Nephron (organoid): ENCODE data around the gene BTBD9.
"Not testable (repeated sequence)": the region's sequence is repeated elsewhere in the genome, so short reads cannot be mapped to it uniquely, and the experiment has no call there.

ENCODE experiments used
- H3K27ac Mint-ChIP-seq, 3 experiments: 2 replicates each; pipeline ENCODE4 v1.8.0; 2020; ENCODE audit warnings: mixed read lengths in 3 of 3, mild to moderate bottlenecking in 2 of 3, moderate library complexity in 1 of 3
- H3K27me3 Mint-ChIP-seq: 2 replicates; pipeline ENCODE4 v1.8.0; 2021; ENCODE audit warnings: low read depth, mild to moderate bottlenecking, moderate library complexity, mixed read lengths
- H3K36me3 Mint-ChIP-seq: 2 replicates; pipeline ENCODE4 v1.8.0; 2020; ENCODE audit warnings: low read depth, mixed read lengths
- H3K4me1 Mint-ChIP-seq: 2 replicates; pipeline ENCODE4 v1.8.0; 2020; ENCODE audit warnings: mixed read lengths
- H3K4me3 Mint-ChIP-seq, 3 experiments: 2 replicates each; pipeline ENCODE4 v1.8.0; 2020; ENCODE audit warnings: mild to moderate bottlenecking in 3 of 3, mixed read lengths in 3 of 3, moderate library complexity in 2 of 3
- H3K9me3 Mint-ChIP-seq: 2 replicates; pipeline ENCODE4 v1.8.0; 2020; ENCODE audit warnings: mixed read lengths
- TF ChIP-seq, protein P1 (sequence below), 3 experiments: fragments of 200-600 bp; sonication (generic); IDR thresholded peaks; one replicate each; pipeline ENCODE4 v1.5.0; 2021; ENCODE audit warnings: antibody characterized with exemption in 3 of 3; ENCODE audit not compliant: unreplicated experiment in 3 of 3

BTBD9 gene

DNA sequence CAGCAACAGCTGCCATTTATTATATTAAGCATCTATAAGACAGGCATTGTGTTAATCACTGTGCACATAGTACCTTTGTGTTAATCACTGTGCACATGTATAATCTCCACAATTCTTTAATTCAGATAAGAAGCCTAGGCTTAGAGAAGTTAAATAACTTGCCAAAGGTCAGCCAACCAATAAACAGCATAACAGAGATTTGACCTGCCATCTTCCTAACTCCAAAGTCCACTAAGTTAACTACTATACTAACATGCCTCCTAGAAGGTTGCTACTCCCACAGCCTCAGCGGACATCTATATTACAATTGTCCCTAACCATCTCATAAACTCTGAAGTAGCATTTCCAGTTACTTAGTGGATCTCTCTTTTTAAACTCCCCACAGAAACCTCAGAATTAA is 3.7 kb downstream of the BTBD9 start:
- TF ChIP-seq, protein P1, sequence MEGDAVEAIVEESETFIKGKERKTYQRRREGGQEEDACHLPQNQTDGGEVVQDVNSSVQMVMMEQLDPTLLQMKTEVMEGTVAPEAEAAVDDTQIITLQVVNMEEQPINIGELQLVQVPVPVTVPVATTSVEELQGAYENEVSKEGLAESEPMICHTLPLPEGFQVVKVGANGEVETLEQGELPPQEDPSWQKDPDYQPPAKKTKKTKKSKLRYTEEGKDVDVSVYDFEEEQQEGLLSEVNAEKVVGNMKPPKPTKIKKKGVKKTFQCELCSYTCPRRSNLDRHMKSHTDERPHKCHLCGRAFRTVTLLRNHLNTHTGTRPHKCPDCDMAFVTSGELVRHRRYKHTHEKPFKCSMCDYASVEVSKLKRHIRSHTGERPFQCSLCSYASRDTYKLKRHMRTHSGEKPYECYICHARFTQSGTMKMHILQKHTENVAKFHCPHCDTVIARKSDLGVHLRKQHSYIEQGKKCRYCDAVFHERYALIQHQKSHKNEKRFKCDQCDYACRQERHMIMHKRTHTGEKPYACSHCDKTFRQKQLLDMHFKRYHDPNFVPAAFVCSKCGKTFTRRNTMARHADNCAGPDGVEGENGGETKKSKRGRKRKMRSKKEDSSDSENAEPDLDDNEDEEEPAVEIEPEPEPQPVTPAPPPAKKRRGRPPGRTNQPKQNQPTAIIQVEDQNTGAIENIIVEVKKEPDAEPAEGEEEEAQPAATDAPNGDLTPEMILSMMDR (IDR thresholded peaks at IDR 0.05; ENCODE audit: unreplicated experiment in 3 of 3) = no peak
- no peaks in the 10 kb centered on the region for H3K9me3 Mint-ChIP-seq
- no peak overlapping the region for H3K4me3 Mint-ChIP-seq
- no peaks in the 10 kb centered on the region for H3K27me3 Mint-ChIP-seq
- no peaks in the 10 kb centered on the region for H3K36me3 Mint-ChIP-seq
- H3K27ac Mint-ChIP-seq = no peak overlapping the region
- H3K4me1 Mint-ChIP-seq = peaks cover 20% of the 10 kb centered on the region

DNA sequence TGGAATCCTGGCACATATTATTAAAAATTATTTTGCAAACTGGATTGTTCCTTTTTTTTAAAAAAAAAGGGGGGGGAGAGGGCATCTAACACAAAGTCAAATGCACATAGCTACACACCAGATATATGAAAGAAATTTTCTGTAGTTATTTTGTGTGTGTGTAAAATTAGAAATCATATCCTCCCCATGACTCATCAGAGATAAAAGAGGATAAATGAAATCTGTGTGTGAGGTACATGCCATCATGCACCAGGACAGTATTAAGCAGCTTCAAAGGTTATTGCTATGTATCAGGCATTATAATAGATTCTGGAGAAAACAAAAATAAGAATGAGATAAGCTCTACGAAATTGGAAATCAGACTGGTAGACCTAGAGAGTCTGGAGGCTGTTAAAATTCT is 5.2 kb downstream of the BTBD9 start:
- Mint-ChIP-seq H3K4me3 (no peak overlapping the region), H3K36me3 (no peaks in the 10 kb centered on the region), H3K4me1 (peaks cover 15% of the 10 kb centered on the region), H3K27me3 (no peaks in the 10 kb centered on the region), H3K27ac (no peak overlapping the region), H3K9me3 (no peaks in the 10 kb centered on the region)
- TF ChIP-seq, protein P1 (IDR thresholded peaks at IDR 0.05; ENCODE audit: unreplicated experiment in 3 of 3) = no peak

DNA sequence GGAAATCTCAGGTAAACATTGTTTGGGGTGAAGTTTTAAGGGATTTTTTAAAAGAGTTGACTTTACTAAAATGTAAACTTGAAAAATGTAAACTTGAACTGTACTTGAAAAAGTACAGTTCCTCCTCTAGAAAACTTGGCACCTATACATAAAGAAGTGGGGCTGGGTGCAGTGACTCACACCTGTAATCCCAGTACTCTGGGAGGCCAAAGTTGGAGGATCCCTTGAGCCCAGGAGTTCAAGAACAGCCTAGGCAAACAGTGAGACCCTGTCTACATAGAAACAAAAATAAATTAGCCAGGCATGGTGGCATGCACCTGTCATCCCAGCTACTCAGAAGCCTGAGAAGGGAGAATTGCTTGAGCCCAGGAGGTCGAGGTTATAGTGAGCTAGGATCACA is 7.2 kb downstream of the BTBD9 start:
- Mint-ChIP-seq H3K27me3 (no peaks in the 10 kb centered on the region), H3K4me1 (peaks cover 3% of the 10 kb centered on the region)

DNA sequence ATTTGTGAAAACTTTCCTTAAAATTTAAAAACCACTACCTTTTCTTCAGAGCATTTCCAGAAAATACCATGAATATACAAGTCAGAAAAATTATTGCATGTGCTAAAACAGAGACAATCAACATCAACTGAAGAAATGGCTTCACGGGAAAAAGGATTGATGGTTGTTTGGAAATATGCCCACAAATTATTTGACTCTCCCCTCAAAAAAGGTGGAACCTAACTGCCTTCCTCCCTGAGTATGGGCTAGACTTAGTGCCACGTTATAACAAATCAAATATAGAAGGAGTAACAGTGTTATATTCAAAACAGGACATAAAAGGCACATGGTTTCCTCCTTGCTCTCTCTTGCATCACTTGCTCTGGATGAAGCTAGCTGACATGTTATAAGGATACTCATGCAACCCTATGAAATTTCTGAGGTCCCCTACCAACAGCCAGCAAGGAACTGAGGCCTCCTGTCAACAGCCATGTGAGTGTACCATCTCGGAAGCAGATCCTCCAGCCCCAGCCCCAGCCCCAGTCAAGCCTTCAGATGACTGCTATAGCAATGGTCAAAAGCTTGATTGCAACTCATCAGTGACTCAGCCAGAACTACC is 8.4 kb downstream of the BTBD9 start:
- TF ChIP-seq, protein P1 (IDR thresholded peaks at IDR 0.05; ENCODE audit: unreplicated experiment in 3 of 3) = no peak
- Mint-ChIP-seq H3K36me3 (no peaks in the 10 kb centered on the region), H3K9me3 (no peaks in the 10 kb centered on the region), H3K4me3 (no peak overlapping the region), H3K27me3 (no peaks in the 10 kb centered on the region), H3K4me1 (peaks cover 3% of the 10 kb centered on the region), H3K27ac (no peak overlapping the region)

More for the DNA sequence above, 7.2 kb downstream of the BTBD9 start:
- no peak overlapping the region for H3K27ac Mint-ChIP-seq
- H3K9me3 Mint-ChIP-seq = no peaks in the 10 kb centered on the region
- no peak overlapping the region for H3K4me3 Mint-ChIP-seq
- H3K36me3 Mint-ChIP-seq = no peaks in the 10 kb centered on the region
- TF ChIP-seq, protein P1 (IDR thresholded peaks at IDR 0.05; ENCODE audit: unreplicated experiment in 3 of 3) = no peak

DNA sequence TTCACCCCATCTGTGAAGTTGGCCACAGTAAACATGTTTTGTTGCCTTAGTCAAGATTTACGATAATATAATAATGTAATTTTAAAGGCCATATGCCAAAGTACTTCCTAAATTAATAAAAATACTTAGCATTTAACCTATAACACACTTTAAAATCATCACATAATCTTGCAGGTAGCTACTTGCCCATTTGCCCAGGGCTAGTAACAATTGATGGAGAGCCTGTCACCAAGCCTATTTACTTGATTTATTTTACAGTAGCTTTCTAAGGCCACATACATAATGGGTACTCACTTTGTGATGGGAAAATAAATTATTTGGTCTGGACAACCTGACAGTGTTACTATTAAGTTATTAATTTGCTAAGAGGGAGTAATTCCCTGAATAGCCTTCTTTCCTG is 14.5 kb downstream of the BTBD9 start:
- Mint-ChIP-seq H3K9me3 (peaks cover 4% of the 10 kb centered on the region), H3K27ac (no peak overlapping the region), H3K4me3 (no peak overlapping the region), H3K27me3 (no peaks in the 10 kb centered on the region), H3K36me3 (no peaks in the 10 kb centered on the region), H3K4me1 (no peaks in the 10 kb centered on the region)
- TF ChIP-seq, protein P1 (IDR thresholded peaks at IDR 0.05; ENCODE audit: unreplicated experiment in 3 of 3) = no peak

DNA sequence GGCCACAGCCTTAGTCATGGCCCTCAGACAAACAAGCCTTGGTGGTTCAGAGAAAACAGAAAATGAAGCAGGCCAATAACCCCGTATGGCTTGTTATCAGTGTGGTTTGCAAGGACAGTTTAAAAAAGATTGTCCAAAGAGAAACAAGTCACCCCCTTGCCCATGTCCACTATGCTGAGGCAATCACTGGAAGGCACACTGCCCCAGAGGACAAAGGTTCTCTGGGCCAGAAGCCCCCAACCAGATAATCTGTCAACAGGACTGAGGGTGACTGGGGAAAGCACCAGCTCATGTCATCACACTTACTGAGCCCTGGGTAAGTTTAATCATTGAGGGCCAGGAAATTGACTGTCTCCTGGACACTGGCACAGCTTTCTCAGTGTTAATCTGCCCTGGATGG is 20.4 kb downstream of the BTBD9 start:
- not testable (repeated sequence) for H3K27ac Mint-ChIP-seq, H3K27me3 Mint-ChIP-seq, H3K4me3 Mint-ChIP-seq, H3K4me1 Mint-ChIP-seq, H3K9me3 Mint-ChIP-seq, H3K36me3 Mint-ChIP-seq

DNA sequence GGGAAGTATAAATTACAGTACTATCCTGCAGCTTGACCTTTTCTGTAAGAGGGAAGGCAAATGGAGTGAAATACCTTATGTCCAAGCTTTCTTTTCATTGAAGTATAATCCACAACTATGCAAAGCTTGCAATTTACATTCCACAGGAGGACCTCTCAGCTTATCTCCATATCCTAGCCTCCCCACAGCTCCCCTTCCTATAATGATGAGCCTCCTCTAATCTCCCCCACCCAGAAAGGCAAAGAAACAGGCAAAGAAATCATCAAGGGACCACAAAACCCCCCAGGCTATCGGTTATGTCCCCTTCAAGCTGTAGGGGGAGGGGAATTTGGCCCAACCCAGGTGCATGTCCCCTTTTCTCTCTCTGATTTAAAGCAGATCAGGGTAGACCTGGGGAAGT is 21.4 kb downstream of the BTBD9 start:
- H3K27me3 Mint-ChIP-seq, H3K9me3 Mint-ChIP-seq, H3K4me3 Mint-ChIP-seq, H3K4me1 Mint-ChIP-seq, H3K27ac Mint-ChIP-seq, H3K36me3 Mint-ChIP-seq: not testable (repeated sequence)
